OCI-LY1 (cell line): ENCODE measurements around the gene MFAP2.

Experiments
- H2AFZ ChIP-seq: fragments of 200-600 bp; sonication (generic), shearing (Covaris generic); 2 replicates; pipeline ENCODE4 v1.6.0; 2014; ENCODE audit warnings: antibody characterized with exemption, mild to moderate bottlenecking, low read length
- H3F3A ChIP-seq: fragments of 200-600 bp; sonication (generic), shearing (Covaris generic); 2 replicates; pipeline ENCODE4 v1.6.0; 2014; ENCODE audit warnings: mild to moderate bottlenecking, antibody characterized with exemption, low read length, moderate library complexity; ENCODE audit not compliant: insufficient read depth
- H3K27ac ChIP-seq: fragments of 200-600 bp; sonication (generic); 2 replicates; pipeline ENCODE4 v1.5.1; 2014; ENCODE audit warnings: low read length, mixed run types, mild to moderate bottlenecking, low read depth; ENCODE audit not compliant: poor library complexity, severe bottlenecking
- H3K27me3 ChIP-seq: fragments of 200-600 bp; sonication (generic); 2 replicates; pipeline ENCODE4 v1.6.0; 2014; ENCODE audit warnings: antibody characterized with exemption, mild to moderate bottlenecking, low read length, moderate library complexity; ENCODE audit not compliant: insufficient read depth
- H3K36me3 ChIP-seq: fragments of 200-600 bp; sonication (generic); 2 replicates; pipeline ENCODE4 v1.6.1; 2014; ENCODE audit warnings: mild to moderate bottlenecking, antibody characterized with exemption, low read length, moderate library complexity, mixed read lengths; ENCODE audit not compliant: insufficient read depth
- H3K4me1 ChIP-seq: fragments of 200-600 bp; sonication (generic); 2 replicates; pipeline ENCODE4 v1.5.1; 2014; ENCODE audit warnings: mild to moderate bottlenecking, low read length, moderate library complexity; ENCODE audit not compliant: insufficient read depth, severe bottlenecking
- H3K4me2 ChIP-seq: fragments of 200-600 bp; sonication (generic), shearing (Covaris generic); 2 replicates; pipeline ENCODE4 v1.6.1; 2014; ENCODE audit warnings: low read length
- H3K4me3 ChIP-seq: fragments of 200-600 bp; sonication (generic); 2 replicates; pipeline ENCODE4 v1.5.1; 2014; ENCODE audit warnings: low read length, low read depth, mild to moderate bottlenecking, mixed read lengths; ENCODE audit not compliant: poor library complexity, severe bottlenecking
- H3K79me2 ChIP-seq: fragments of 200-600 bp; shearing (Covaris generic); 2 replicates; pipeline ENCODE4 v1.6.1; 2016; ENCODE audit warnings: mixed run types, low read length, mixed read lengths; ENCODE audit not compliant: insufficient read depth
- H3K9ac ChIP-seq: fragments of 200-600 bp; sonication (generic), shearing (Covaris generic); 2 replicates; pipeline ENCODE4 v1.6.1; 2014; ENCODE audit warnings: mild to moderate bottlenecking, low read length, mixed read lengths
- H3K9me2 ChIP-seq: fragments of 200-600 bp; sonication (generic), shearing (Covaris generic); 2 replicates; pipeline ENCODE4 v1.6.1; 2014; ENCODE audit warnings: low read depth, mild to moderate bottlenecking, low read length, mixed read lengths
- H3K9me3 ChIP-seq: fragments of 200-600 bp; shearing (Covaris generic); 2 replicates; pipeline ENCODE4 v1.6.1; 2014; ENCODE audit warnings: low read length, mixed read lengths
- H4K20me1 ChIP-seq: fragments of 200-600 bp; sonication (generic), shearing (Covaris generic); 2 replicates; pipeline ENCODE4 v1.6.0; 2016; ENCODE audit warnings: mild to moderate bottlenecking, low read length; ENCODE audit not compliant: insufficient read depth
- EZH2 ChIP-seq: fragments of 200-600 bp; sonication (generic), shearing (Covaris generic); IDR thresholded peaks from 2 replicates; pipeline ENCODE4 v1.8.0; 2017; ENCODE audit warnings: borderline replicate concordance, mixed run types, mild to moderate bottlenecking, antibody characterized with exemption, low read length, moderate library complexity, mixed read lengths
- TF ChIP-seq, protein P1 (sequence below): fragments of 200-600 bp; sonication (generic), shearing (Covaris generic); IDR thresholded peaks from 2 replicates; pipeline ENCODE4 v1.5.1; 2017; ENCODE audit warnings: mild to moderate bottlenecking, antibody characterized with exemption, low read length, moderate library complexity, mixed read lengths

Gene MFAP2

GRCh38 chr1:16978567-16979474 lies 1.6 kb downstream of the MFAP2 start:
- peaks cover 4% of the 10 kb centered on the region; the same call in 1 of the 2 replicates for H3K27me3 ChIP-seq
- H3F3A ChIP-seq, result no peaks in the 10 kb centered on the region
- no peaks in the 10 kb centered on the region for H3K9me3 ChIP-seq
- H3K79me2 ChIP-seq, result no peaks in the 10 kb centered on the region
- TF ChIP-seq EZH2, result no peak
- TF ChIP-seq, protein P1, sequence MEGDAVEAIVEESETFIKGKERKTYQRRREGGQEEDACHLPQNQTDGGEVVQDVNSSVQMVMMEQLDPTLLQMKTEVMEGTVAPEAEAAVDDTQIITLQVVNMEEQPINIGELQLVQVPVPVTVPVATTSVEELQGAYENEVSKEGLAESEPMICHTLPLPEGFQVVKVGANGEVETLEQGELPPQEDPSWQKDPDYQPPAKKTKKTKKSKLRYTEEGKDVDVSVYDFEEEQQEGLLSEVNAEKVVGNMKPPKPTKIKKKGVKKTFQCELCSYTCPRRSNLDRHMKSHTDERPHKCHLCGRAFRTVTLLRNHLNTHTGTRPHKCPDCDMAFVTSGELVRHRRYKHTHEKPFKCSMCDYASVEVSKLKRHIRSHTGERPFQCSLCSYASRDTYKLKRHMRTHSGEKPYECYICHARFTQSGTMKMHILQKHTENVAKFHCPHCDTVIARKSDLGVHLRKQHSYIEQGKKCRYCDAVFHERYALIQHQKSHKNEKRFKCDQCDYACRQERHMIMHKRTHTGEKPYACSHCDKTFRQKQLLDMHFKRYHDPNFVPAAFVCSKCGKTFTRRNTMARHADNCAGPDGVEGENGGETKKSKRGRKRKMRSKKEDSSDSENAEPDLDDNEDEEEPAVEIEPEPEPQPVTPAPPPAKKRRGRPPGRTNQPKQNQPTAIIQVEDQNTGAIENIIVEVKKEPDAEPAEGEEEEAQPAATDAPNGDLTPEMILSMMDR, result no peak
- H2AFZ ChIP-seq, result no peak overlapping the region
- H3K36me3 ChIP-seq, result no peaks in the 10 kb centered on the region
- no peak overlapping the region for H3K27ac ChIP-seq
- no peak overlapping the region for H3K9ac ChIP-seq
- no peak overlapping the region for H3K4me3 ChIP-seq
- H4K20me1 ChIP-seq, result no peaks in the 10 kb centered on the region
- no peaks in the 10 kb centered on the region for H3K9me2 ChIP-seq
- no peak overlapping the region for H3K4me2 ChIP-seq
- no peaks in the 10 kb centered on the region for H3K4me1 ChIP-seq

- no peak for TF ChIP-seq EZH2
- TF ChIP-seq, protein P1, result no peak
- H3K9ac ChIP-seq, result no peak overlapping the region
- no peaks in the 10 kb centered on the region for H3K9me3 ChIP-seq
- no peak overlapping the region for H2AFZ ChIP-seq
- H3K9me2 ChIP-seq, result no peaks in the 10 kb centered on the region
- H3F3A ChIP-seq, result no peaks in the 10 kb centered on the region
- no peak overlapping the region for H3K4me3 ChIP-seq
- peaks cover 4% of the 10 kb centered on the region; the same call in 1 of the 2 replicates for H3K27me3 ChIP-seq
- no peak overlapping the region for H3K27ac ChIP-seq
- H3K4me2 ChIP-seq, result no peak overlapping the region
- H4K20me1 ChIP-seq, result no peaks in the 10 kb centered on the region
- H3K36me3 ChIP-seq, result no peaks in the 10 kb centered on the region
- no peaks in the 10 kb centered on the region for H3K4me1 ChIP-seq
- H3K79me2 ChIP-seq, result no peaks in the 10 kb centered on the region
Measured at GRCh38 chr1:16978139-16978538, 2.3 kb downstream of the MFAP2 start.

DNA sequence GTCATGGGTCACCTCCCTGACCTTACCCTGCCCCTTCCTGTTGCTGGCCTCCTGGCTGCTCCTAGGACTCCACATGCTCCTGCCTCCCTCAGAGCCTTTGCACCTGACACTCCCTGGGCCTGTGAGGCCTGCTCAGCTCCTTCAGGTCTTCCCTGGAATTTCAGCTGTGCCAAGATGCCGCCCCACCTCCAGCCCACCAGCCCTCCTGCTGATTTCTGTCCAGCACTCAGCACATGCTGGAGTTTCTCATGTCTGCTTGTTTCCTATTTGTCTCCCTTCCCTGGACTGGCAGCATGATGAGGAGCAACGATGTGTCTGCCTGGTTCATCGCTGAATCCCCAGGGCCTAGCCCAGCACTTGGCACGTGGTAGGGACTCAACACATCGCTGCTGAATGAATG lies 3.0 kb downstream of the MFAP2 start:
- no peaks in the 10 kb centered on the region for H3K79me2 ChIP-seq
- H3K9me2 ChIP-seq, result no peaks in the 10 kb centered on the region
- TF ChIP-seq EZH2, result no peak
- TF ChIP-seq, protein P1, result no peak
- H3K27ac ChIP-seq, result no peak overlapping the region
- no peaks in the 10 kb centered on the region for H4K20me1 ChIP-seq
- H3K4me2 ChIP-seq, result no peak overlapping the region
- H3K9ac ChIP-seq, result no peak overlapping the region
- H3K4me3 ChIP-seq, result no peak overlapping the region
- H3K9me3 ChIP-seq, result no peaks in the 10 kb centered on the region
- no peak overlapping the region for H2AFZ ChIP-seq
- H3K4me1 ChIP-seq, result no peaks in the 10 kb centered on the region
- H3K27me3 ChIP-seq, result peaks cover 4% of the 10 kb centered on the region; the same call in 1 of the 2 replicates
- H3K36me3 ChIP-seq, result no peaks in the 10 kb centered on the region
- H3F3A ChIP-seq, result no peaks in the 10 kb centered on the region
